GM19467 (cell line): ENCODE measurements around the gene JAG2.

Experiments used
- ATAC-seq: cut with Tn5 transposase; IDR thresholded peaks from one replicate; pipeline ENCODE4 v1.9.1; 2021; ENCODE audit warnings: mild to moderate bottlenecking, moderate library complexity; ENCODE audit not compliant: unreplicated experiment

Gene JAG2

GRCh38 chr14:105204206-105204930, 35.8 kb upstream of the JAG2 start:
- ATAC-seq = no peak

GRCh38 chr14:105203701-105204100, 35.1 kb upstream of the JAG2 start:
- ATAC-seq = no peak

GRCh38 chr14:105203057-105203531, 34.5 kb upstream of the JAG2 start:
- no peak for ATAC-seq

- ATAC-seq = no peak
Measured at GRCh38 chr14:105201925-105202513, 33.4 kb upstream of the JAG2 start.

- ATAC-seq = no peak
Measured at GRCh38 chr14:105201156-105201924, 32.8 kb upstream of the JAG2 start.

- no peak for ATAC-seq
Measured at GRCh38 chr14:105200641-105201040, 32.1 kb upstream of the JAG2 start.

GRCh38 chr14:105200074-105200473, 31.5 kb upstream of the JAG2 start:
- no peak for ATAC-seq

- no peak for ATAC-seq
Measured at GRCh38 chr14:105199093-105199492, 30.5 kb upstream of the JAG2 start.

- ATAC-seq = no peak
Measured at GRCh38 chr14:105198588-105198987, 30.0 kb upstream of the JAG2 start.

GRCh38 chr14:105197211-105197641, 28.6 kb upstream of the JAG2 start:
- ATAC-seq = no peak

- no peak for ATAC-seq
Measured at GRCh38 chr14:105196265-105196960, 27.8 kb upstream of the JAG2 start.

- no peak for ATAC-seq
Measured at GRCh38 chr14:105195522-105196264, 27.1 kb upstream of the JAG2 start.

GRCh38 chr14:105195051-105195450, 26.5 kb upstream of the JAG2 start:
- ATAC-seq = no peak

- ATAC-seq = no peak
Measured at GRCh38 chr14:105193916-105194782, 25.6 kb upstream of the JAG2 start.

GRCh38 chr14:105192866-105193731, 24.5 kb upstream of the JAG2 start:
- no peak for ATAC-seq

GRCh38 chr14:105187935-105188524, 19.5 kb upstream of the JAG2 start:
- ATAC-seq = no peak

GRCh38 chr14:105187116-105187515, 18.5 kb upstream of the JAG2 start:
- no peak for ATAC-seq

GRCh38 chr14:105185973-105186372, 17.4 kb upstream of the JAG2 start:
- ATAC-seq = no peak
